Endothelial cell of umbilical vein (primary cell): ENCODE data around the gene NUS1.

Experiments used
- EZH2 ChIP-seq: IDR thresholded peaks from 2 replicates; pipeline ENCODE4 v1.6.1; 2012; ENCODE audit warnings: borderline replicate concordance, low read depth, mild to moderate bottlenecking, moderate library complexity, low read length, inconsistent platforms; ENCODE audit not compliant: severe bottlenecking
- POLR2A ChIP-seq: IDR thresholded peaks from 2 replicates; pipeline ENCODE4 v1.6.1; 2012; ENCODE audit warnings: low read depth, mild to moderate bottlenecking, control low read depth, low read length
- TF ChIP-seq, protein P1 (sequence below), 2 donors: IDR thresholded peaks; 1 replicate in 1 of 2; 2 replicates in 1 of 2; pipeline ENCODE4 v1.5.1; 2011; ENCODE audit warnings: low read length in 2 of 2, mild to moderate bottlenecking in 2 of 2, moderate library complexity in 2 of 2, control low read depth in 1 of 2, inconsistent platforms in 1 of 2, low read depth in 1 of 2; ENCODE audit not compliant: insufficient read depth in 1 of 2; ENCODE audit errors: extremely low read depth in 1 of 2

DNA sequence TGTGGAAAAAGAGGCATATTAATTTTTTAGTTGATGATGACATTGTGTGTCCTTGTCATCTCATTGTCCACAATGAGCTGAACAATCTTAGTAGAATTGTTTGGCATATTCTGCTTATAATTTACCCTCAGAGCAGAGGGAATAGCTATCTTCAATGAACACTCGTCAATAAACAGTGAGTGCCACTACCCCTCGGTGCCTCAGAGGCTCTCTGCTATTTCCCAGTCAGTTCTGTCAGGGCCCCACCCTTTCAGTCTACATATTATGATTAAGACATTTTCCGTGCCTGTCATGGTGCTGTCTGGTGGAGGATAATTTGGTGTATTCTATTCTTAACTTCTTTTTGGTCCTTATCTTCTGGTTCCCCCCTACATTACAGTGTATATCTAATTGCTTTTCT, 31.2 kb downstream of the NUS1 start:
- TF ChIP-seq, protein P1, sequence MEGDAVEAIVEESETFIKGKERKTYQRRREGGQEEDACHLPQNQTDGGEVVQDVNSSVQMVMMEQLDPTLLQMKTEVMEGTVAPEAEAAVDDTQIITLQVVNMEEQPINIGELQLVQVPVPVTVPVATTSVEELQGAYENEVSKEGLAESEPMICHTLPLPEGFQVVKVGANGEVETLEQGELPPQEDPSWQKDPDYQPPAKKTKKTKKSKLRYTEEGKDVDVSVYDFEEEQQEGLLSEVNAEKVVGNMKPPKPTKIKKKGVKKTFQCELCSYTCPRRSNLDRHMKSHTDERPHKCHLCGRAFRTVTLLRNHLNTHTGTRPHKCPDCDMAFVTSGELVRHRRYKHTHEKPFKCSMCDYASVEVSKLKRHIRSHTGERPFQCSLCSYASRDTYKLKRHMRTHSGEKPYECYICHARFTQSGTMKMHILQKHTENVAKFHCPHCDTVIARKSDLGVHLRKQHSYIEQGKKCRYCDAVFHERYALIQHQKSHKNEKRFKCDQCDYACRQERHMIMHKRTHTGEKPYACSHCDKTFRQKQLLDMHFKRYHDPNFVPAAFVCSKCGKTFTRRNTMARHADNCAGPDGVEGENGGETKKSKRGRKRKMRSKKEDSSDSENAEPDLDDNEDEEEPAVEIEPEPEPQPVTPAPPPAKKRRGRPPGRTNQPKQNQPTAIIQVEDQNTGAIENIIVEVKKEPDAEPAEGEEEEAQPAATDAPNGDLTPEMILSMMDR (IDR thresholded peaks at IDR 0.05; ENCODE audit: extremely low read depth in 1 of 2, insufficient read depth in 1 of 2, low read depth in 1 of 2, low read length in 2 of 2), result no peak
- TF ChIP-seq EZH2 (no peak), POLR2A (no peak)
